Measurements from ENCODE around the gene GNAI2. TPM values are rescaled to one million over a fixed set of nuclear protein-coding genes. Genes with fewer than 3 reads are reported as not detected.

GNAI2 gene
- total RNA-seq, 4 donors from 2014 or later, result 69.6 to 322 (median 74.8) TPM

DNA sequence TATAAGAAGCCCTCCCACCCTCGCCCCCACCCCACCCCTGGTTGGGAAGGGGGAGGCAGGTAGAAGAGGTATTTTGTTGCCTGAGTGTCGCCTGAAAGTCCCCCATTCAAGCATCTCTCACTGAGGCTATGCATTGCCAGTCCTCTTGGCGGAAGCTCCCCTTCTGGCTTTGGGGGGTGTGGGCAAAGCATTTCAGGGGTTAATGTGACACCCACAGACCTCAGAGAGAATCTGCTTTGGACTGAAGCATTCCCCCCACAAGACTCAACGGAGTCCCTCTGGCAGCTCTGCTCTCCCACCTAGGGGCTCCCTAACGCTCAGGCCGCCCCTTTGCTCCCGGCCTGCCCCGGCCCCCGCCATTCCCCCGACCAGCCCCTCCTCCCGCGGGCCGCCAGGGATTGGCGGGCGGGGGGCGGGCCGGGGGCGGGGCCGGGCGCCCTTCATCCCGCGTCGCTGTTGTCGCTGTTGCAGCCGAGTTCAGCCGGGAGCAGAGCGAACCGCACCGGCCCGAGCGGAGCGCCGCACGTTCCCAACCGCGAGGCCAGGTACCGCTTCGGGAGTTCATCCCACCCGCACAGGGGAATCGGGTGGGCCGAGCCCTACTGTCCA lies 31.1 kb upstream of the GNAI2 start, which contains the start of gene SLC38A3:
SLC38A3 (plus strand) TSS at position 468 of the 609 bp plus-strand sequence. CDS start 8,929 bp downstream, outside the sequence.
- H3K27ac ChIP-seq, result no peak within 1 kb of the TSS
- DNase-seq, result no peak
- WGBS, 2 donors (ENCODE audit: low coverage in 1 of 2), result 2% methylated on average over 26 of the region's 41 CpGs; no CpG with 5 or more reads in 1 of the 2 donors
- intact Hi-C loops (cut with DNase I; ENCODE audit: low total_unique reads), result no loop called here
- peaks cover 10 to 14% (median 12%) of the 10 kb centered on the region in 4 donors for H3K4me1 ChIP-seq
- H3K27me3 ChIP-seq, result peaks cover 70% of the 10 kb centered on the region
- H3K9me3 ChIP-seq, result no peaks in the 10 kb centered on the region
- in situ Hi-C loops (cut with MboI; ENCODE audit: low pct_ligation_motif_present in 1 of 4, low pct_unique_long_range_greater_than_20kb in 1 of 4, low sequenced_read_pairs in 3 of 4), result no loop called here
- H3K4me3 ChIP-seq, result peak within 1 kb of the TSS in 3 of 4 donors; percentile 4 to 42 (median 30)
- no peak for TF ChIP-seq EP300 (IDR thresholded peaks at IDR 0.05; ENCODE audit: low read depth)
- no peak for TF ChIP-seq POLR2A (IDR thresholded peaks at IDR 0.05)
- TF ChIP-seq POLR2AphosphoS5 (IDR thresholded peaks at IDR 0.05), result no peak
- H3K36me3 ChIP-seq, result no peaks in the 10 kb centered on the region

DNA sequence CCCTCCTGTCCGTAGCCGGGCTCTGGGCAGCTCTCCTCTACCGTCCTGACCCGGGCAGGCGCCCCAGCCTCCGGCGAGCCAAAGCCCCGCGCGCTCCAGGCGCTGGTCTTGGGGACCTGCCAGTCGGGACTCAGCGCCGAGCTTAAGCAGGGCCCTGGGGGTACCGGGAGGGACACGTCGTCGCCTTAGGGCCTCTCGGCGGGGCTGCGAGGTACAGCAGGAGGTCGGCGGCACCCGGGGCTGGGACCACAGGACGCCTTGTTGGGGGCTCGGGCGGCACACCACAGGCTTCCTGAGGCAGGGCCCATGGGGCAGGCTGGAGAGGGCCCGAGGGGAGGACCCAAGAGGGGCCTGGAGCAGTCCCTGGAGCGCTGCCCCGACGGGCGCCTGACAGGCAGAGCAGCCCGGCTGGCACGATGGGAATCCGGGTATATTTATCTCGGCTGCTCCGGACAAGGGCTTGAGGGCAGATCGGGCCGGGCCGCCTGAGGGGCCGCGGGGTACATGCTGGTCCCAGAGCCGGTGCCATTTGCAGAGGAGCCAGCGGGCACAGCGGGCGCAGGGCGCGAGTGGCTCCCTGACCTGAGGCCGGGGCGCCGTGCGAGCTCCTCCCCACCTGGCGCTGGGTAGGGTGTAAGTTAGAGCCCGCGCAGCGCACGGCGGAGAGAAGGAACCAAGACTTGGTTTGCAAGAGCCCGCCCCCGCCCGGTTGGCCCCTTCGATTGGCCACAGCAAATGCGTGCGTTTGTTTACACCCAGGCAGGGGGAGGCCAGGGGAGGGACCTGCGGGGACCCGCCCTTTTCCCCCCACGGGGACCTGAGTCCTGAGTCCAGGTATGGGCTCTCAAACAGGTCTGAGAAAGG lies 30.4 kb upstream of the GNAI2 start:
- intact Hi-C loops (cut with DNase I; ENCODE audit: low total_unique reads), result no loop called here
- H3K27ac ChIP-seq, result no peak overlapping the region
- peak; percentile 26 for DNase-seq

DNA sequence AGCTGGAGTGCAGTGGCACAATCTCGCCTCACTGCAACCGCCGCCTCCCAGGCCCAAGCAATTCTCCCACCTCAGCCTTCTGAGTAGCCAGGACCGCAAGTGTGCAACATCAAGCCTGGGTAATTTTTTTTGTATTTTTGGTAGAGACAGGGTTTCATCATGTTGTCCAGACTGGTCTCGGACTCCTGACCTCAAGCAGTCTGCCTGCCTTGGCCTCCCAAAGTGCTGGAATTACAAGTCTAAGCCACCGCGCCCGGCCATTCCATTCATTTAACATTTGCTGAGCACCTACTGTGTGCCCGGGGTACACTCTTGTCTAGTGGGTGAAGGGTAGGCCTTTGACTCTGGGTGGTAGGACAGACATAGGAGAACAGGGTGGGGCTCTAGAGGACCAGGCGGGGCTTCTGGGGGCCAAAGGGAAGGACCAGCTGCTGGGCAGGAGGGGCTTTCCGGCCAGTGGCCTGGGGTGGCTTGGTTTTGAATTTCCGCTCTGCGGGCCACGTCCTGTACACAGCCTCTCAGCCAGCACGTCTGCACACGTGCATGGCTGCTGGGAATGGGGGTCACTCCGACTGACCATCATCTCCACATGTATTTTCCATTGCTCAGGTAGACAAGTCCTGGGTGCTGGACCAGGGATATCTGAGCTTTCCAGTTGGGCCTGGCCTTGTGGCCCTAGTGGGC lies 28.5 kb upstream of the GNAI2 start:
- WGBS, 2 donors (ENCODE audit: low coverage in 1 of 2), result 94 to 100% methylated on average over 3 to 17 of the region's 17 CpGs
- intact Hi-C loops (cut with DNase I; ENCODE audit: low total_unique reads), result no loop called here
- peaks cover 47% of the 10 kb centered on the region for H3K27me3 ChIP-seq
- in situ Hi-C loops (cut with MboI; ENCODE audit: low pct_ligation_motif_present in 1 of 4, low pct_unique_long_range_greater_than_20kb in 1 of 4, low sequenced_read_pairs in 3 of 4), result no loop called here
- no peaks in the 10 kb centered on the region for H3K9me3 ChIP-seq
- H3K4me1 ChIP-seq, result peaks cover 10 to 14% (median 12%) of the 10 kb centered on the region in 4 donors
- no peak overlapping the region for H3K4me3 ChIP-seq
- no peak for DNase-seq
- TF ChIP-seq, protein P1, sequence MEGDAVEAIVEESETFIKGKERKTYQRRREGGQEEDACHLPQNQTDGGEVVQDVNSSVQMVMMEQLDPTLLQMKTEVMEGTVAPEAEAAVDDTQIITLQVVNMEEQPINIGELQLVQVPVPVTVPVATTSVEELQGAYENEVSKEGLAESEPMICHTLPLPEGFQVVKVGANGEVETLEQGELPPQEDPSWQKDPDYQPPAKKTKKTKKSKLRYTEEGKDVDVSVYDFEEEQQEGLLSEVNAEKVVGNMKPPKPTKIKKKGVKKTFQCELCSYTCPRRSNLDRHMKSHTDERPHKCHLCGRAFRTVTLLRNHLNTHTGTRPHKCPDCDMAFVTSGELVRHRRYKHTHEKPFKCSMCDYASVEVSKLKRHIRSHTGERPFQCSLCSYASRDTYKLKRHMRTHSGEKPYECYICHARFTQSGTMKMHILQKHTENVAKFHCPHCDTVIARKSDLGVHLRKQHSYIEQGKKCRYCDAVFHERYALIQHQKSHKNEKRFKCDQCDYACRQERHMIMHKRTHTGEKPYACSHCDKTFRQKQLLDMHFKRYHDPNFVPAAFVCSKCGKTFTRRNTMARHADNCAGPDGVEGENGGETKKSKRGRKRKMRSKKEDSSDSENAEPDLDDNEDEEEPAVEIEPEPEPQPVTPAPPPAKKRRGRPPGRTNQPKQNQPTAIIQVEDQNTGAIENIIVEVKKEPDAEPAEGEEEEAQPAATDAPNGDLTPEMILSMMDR (IDR thresholded peaks at IDR 0.05), result no peak
- TF ChIP-seq POLR2A (IDR thresholded peaks at IDR 0.05), result no peak
- no peak for TF ChIP-seq POLR2AphosphoS5 (IDR thresholded peaks at IDR 0.05)
- no peak for TF ChIP-seq EP300 (IDR thresholded peaks at IDR 0.05; ENCODE audit: low read depth)
- H3K36me3 ChIP-seq, result no peaks in the 10 kb centered on the region
- no peak overlapping the region for H3K27ac ChIP-seq

More for the DNA sequence above, 30.4 kb upstream of the GNAI2 start:
- TF ChIP-seq POLR2A (IDR thresholded peaks at IDR 0.05) (no peak), EP300 (IDR thresholded peaks at IDR 0.05; ENCODE audit: low read depth) (no peak), POLR2AphosphoS5 (IDR thresholded peaks at IDR 0.05) (no peak)
- TF ChIP-seq, protein P1 (IDR thresholded peaks at IDR 0.05), result no peak
- H3K36me3 ChIP-seq, result no peaks in the 10 kb centered on the region
- H3K27me3 ChIP-seq, result peaks cover 66% of the 10 kb centered on the region
- H3K4me1 ChIP-seq, result peaks cover 10 to 14% (median 12%) of the 10 kb centered on the region in 4 donors
- in situ Hi-C loops (cut with MboI; ENCODE audit: low pct_ligation_motif_present in 1 of 4, low pct_unique_long_range_greater_than_20kb in 1 of 4, low sequenced_read_pairs in 3 of 4), result no loop called here
- no peaks in the 10 kb centered on the region for H3K9me3 ChIP-seq
- H3K4me3 ChIP-seq, result peak overlapping the region in 3 of 4 donors; percentile 4 to 42 (median 30)
- 3% methylated on average over 33 of the region's 67 CpGs; no CpG with 5 or more reads in 1 of the 2 donors for WGBS, 2 donors (ENCODE audit: low coverage in 1 of 2)

DNA sequence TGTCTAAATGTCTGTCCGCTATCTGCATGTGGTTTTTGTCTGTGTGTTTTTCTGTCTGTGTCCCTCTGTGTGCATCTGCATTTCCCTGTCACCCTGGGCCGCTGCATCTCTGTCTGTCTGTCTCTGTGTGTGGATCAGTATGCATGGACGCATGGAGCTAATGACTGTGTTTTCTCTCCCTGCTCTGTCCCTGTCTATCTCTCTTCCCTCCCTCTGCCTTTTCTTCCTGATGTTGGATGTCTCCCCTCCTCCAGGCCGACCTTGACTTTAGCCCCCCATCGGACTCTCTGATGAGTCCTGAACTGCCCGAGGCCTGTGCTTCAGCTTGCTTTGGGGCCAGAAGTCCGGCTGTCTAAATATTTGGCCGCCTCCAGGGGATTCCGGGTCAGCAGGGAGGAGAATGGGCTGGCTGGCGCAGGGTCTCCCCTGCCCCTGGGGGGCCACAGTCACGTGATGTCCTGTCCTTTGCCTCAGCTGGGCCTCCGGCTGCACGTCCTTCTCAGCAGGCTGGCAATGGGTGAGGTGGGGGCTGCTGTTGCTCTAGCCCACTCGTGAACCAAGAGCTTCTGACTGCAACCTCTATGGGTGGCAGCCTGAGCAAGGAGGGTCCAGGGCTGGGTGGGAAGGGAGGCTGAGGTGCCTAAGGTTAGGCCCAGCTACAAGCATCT lies 27.2 kb upstream of the GNAI2 start:
- in situ Hi-C loops (cut with MboI; ENCODE audit: low pct_ligation_motif_present in 1 of 4, low pct_unique_long_range_greater_than_20kb in 1 of 4, low sequenced_read_pairs in 3 of 4), result no loop called here
- TF ChIP-seq, protein P1 (IDR thresholded peaks at IDR 0.05), result no peak
- TF ChIP-seq POLR2AphosphoS5 (IDR thresholded peaks at IDR 0.05) (no peak), POLR2A (IDR thresholded peaks at IDR 0.05) (no peak), EP300 (IDR thresholded peaks at IDR 0.05; ENCODE audit: low read depth) (no peak)
- no peak for DNase-seq
- no peak overlapping the region for H3K4me3 ChIP-seq
- intact Hi-C loops (cut with DNase I; ENCODE audit: low total_unique reads), result no loop called here
- 79 to 90% methylated on average over 2 to 14 of the region's 14 CpGs for WGBS, 2 donors (ENCODE audit: low coverage in 1 of 2)
- no peak overlapping the region for H3K27ac ChIP-seq
- no peaks in the 10 kb centered on the region for H3K36me3 ChIP-seq
- peaks cover 34% of the 10 kb centered on the region for H3K27me3 ChIP-seq
- peaks cover 10 to 14% (median 12%) of the 10 kb centered on the region in 4 donors for H3K4me1 ChIP-seq
- H3K9me3 ChIP-seq, result no peaks in the 10 kb centered on the region

Measured in transverse colon (tissue), 4 donors.